ENCODE data around the gene RAB3GAP1.
"Not testable (repeated sequence)": the region's sequence is repeated elsewhere in the genome, so short reads cannot be mapped to it uniquely, and the experiment has no call there.

- not testable (repeated sequence) for TF ChIP-seq POLR2A (IDR thresholded peaks at IDR 0.05; ENCODE audit: low read depth, low read length); RCOR1 (IDR thresholded peaks at IDR 0.05; ENCODE audit: insufficient replicate concordance, low read length); USF2 (IDR thresholded peaks at IDR 0.05; ENCODE audit: low read depth, low read length); RAD21 (IDR thresholded peaks at IDR 0.05; ENCODE audit: low read length); BHLHE40 (IDR thresholded peaks at IDR 0.05; ENCODE audit: low read depth, low read length); CEBPB (IDR thresholded peaks at IDR 0.05; ENCODE audit: low read depth, low read length); MAFK (IDR thresholded peaks at IDR 0.05; ENCODE audit: low read depth, low read length); FOS (IDR thresholded peaks at IDR 0.05; ENCODE audit: low read depth, low read length); SMC3 (IDR thresholded peaks at IDR 0.05; ENCODE audit: low read depth, low read length); RFX5 (IDR thresholded peaks at IDR 0.05; ENCODE audit: low read depth, low read length); ELK1 (IDR thresholded peaks at IDR 0.05; ENCODE audit: borderline replicate concordance, low read depth, low read length); MAZ (IDR thresholded peaks at IDR 0.05; ENCODE audit: borderline replicate concordance, low read depth, low read length); CHD1 (IDR thresholded peaks at IDR 0.05; ENCODE audit: low read depth, low read length)
- TF ChIP-seq, protein P1, sequence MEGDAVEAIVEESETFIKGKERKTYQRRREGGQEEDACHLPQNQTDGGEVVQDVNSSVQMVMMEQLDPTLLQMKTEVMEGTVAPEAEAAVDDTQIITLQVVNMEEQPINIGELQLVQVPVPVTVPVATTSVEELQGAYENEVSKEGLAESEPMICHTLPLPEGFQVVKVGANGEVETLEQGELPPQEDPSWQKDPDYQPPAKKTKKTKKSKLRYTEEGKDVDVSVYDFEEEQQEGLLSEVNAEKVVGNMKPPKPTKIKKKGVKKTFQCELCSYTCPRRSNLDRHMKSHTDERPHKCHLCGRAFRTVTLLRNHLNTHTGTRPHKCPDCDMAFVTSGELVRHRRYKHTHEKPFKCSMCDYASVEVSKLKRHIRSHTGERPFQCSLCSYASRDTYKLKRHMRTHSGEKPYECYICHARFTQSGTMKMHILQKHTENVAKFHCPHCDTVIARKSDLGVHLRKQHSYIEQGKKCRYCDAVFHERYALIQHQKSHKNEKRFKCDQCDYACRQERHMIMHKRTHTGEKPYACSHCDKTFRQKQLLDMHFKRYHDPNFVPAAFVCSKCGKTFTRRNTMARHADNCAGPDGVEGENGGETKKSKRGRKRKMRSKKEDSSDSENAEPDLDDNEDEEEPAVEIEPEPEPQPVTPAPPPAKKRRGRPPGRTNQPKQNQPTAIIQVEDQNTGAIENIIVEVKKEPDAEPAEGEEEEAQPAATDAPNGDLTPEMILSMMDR (conservative IDR thresholded peaks at IDR 0.05; ENCODE audit: low read depth, low read length): not testable (repeated sequence)
These were observed 69.6 kb downstream of the RAB3GAP1 start for GRCh38 chr2:135121658-135122039.
